Hepatic stellate cell (primary cell): ENCODE results near the gene LUZP2.

ENCODE experiments used
- DNase-seq: peaks from one replicate; pipeline ENCODE4 v3.0.0; 2011; ENCODE audit warnings: low spot score

Gene LUZP2

DNA sequence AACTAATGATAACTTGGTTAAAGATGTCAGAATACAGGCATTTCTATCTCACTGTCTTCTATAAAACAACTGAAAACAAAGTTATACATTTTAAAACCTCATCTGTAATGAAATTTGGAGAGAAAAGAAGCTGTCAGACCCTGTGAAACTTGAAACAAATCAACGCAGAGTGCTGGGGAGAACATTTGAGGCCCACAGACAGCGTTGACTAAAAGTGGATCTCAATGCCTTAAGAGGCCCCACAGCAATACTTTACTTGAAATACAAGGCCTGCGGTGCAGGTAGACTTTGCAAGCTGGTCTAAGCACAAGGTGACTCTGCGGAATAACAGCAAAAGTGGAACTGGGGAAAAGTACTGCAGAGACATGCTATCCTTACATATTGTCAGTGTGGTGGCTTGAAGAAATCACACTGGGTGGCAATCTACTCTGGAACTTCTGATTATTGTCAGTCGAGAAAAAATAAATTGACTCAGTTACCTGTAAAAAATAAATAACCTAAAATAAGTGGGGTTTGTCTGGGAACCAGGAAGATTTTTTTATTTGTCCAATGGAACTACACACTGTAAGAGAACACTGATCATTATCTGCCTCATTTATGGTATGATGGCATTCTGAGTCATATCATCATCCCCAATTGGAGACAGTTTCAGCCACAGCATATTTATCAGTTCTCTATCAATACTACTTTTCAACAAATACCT lies 138.9 kb downstream of the LUZP2 start:
- no peak for DNase-seq

DNA sequence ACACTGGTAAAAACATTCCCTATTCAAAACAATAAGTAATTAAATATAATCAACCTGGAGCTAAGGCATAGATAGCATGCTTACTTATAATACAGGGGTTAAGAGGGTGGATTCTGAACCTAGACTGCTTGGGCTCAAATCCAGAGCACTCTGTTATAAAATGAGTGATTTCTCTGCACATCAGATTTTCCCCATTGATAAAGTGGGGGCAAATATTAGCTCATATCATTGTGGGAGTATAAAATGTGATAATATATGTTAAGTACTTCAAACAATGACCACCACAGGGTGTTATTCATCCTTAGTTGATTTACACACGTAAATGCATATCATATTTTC lies 139.4 kb downstream of the LUZP2 start:
- DNase-seq: no peak

DNA sequence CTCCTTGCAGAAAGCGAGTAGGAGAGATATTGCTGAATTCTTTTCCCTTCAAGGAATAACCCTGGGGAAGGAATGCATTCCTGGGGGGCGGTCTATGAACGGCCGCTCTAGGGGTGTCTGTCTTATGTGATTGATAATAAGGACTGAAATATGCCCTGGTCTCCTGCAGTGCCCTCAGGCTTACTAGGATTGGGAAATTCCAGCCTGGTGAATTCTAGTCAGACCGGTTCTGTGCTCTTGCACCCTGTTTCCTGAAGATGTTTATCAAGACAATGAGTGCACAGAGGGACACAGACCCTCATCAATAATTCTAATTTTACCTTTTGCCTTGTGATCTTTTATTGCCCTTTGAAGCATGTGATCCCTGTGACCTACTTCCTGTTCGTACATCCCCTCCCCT lies 140.7 kb downstream of the LUZP2 start:
- DNase-seq: no peak

DNA sequence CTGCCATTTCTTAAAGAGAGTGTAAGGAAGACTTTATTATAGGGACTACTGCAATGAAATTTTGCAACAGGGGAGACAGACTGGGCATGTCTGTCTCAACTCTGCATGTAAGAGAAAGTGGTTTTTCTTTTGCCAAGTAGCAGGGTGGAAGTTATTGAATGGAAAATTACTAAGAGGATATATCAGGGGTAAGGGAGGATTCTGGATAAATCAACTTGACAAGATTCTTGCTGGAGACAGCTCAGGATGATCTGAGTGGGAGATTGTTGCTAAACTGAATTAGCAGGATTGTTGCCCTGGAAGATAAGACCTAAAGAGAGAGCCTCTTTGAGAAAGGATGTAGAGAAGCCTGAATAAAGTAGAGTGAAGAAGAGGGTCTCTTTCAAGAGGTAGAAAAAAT lies 145.8 kb downstream of the LUZP2 start:
- DNase-seq: no peak

DNA sequence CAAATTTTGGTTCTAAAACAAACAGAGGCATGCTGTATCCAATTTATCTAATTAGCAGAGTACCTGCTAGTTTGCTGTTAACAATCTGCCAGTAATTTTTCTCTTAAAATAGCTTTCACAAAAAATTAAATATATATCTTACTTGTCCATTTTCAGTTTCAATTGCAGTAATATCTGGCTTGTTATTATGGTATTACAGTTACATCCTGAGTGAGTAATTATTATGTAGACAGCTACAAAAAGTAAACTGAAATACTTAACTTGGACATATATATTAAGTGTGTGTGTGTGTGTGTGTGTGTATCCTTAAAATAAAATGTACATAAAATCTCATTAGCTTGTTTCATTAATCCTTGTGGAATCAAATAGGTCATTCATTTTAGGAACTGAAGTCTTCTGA lies 148.7 kb downstream of the LUZP2 start:
- no peak for DNase-seq

DNA sequence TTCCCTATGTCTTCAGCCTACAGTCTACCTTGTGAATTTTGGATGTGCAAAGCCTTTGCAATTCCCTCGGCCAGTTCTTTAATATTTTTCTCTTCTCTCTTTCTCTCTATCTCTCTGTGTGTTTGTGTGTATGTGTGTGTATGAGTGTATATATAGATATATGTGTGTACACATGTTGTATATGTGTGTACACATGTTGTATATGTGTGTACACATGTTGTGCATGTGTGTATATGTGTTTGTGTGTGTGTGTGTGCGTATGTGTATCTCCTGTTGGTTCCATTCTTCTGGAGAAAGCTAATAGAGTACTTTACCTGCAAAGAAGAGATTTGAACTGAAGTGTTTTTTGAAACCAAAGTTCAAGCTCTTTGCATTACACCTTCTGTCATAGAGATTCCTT lies 155.0 kb downstream of the LUZP2 start:
- DNase-seq: no peak

DNA sequence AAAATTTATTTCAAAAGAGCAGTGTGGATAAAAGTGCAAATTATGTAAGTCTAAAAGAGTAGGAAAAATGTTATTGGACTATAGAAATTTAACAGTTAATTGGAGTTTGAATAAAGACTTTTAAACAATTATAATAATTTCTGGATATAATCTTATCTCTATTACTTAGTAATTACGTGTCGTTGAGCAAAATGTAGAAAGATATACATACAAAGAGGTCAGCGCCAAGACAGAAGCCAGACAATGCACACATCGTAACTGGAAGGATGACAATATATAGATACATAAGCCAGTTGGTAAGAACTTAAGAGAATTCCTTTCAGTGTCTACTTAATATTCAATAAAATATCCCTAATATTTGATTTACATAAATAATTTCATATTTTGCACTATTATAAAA lies 157.0 kb downstream of the LUZP2 start:
- no peak for DNase-seq

DNA sequence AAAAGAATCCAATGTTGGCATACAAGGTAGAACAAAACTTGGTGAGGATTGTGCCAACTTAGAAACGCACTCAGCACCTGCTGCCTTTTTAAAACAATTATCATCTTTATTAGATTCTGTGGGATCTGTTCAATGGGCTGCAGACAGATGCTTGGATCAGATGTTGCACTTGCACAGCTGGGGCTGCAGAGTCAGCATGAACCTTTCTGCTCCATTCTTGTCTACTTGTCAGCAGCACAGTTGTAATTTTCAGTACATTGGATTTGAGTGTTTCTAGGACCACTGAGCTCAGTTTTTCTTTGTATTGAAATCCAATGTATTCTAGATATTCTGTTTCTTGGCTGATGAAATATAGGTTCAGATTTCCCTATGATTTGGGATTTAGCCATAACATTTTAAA lies 164.5 kb downstream of the LUZP2 start:
- DNase-seq: no peak

DNA sequence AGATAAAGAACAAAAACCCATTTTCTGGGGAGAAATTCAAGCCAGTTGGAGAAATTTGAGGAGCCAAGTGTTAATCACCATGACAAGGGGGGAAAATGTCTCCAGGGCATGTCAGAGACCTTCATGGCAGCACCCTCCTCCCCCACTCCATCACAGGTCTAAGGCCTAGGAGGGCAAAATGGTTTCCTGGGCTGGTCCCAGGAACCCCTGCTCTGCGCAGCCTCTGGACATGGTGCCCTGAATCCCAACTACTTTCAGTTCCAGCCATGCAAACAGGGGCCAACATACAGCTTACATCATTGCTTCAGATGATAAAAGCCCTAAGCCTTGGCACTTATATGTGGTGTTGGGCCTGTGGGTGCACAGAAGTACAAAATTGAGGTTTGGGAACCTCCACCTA lies 167.5 kb downstream of the LUZP2 start:
- DNase-seq: no peak

DNA sequence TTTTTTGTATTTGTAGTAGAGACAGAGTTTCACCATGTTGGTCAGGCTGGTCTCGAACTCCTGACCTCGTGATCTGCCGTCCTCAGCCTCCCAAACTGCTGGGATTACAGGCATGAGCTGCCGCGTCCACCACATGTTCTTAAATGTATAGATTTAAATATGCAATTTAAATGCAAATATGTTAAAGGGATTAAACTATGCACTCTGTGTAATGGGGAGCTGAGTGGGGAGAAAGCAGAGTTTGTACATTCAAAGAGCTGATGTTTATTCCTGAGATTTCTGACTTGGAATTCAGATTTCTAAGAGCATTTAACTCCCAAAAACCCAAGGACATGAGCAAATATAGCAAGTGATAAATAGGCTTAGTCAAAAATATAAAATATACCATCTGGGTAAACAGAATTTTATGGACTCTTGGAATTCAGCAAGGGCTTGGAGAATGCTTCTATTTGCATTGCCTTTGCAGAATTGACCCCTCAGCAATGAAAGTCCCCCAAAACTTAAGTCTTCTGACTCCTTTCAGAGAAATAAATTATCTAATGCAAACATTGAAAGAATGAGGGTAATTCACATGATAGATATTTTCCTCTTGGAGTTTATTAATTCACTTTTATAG lies 170.6 kb downstream of the LUZP2 start:
- DNase-seq: no peak

DNA sequence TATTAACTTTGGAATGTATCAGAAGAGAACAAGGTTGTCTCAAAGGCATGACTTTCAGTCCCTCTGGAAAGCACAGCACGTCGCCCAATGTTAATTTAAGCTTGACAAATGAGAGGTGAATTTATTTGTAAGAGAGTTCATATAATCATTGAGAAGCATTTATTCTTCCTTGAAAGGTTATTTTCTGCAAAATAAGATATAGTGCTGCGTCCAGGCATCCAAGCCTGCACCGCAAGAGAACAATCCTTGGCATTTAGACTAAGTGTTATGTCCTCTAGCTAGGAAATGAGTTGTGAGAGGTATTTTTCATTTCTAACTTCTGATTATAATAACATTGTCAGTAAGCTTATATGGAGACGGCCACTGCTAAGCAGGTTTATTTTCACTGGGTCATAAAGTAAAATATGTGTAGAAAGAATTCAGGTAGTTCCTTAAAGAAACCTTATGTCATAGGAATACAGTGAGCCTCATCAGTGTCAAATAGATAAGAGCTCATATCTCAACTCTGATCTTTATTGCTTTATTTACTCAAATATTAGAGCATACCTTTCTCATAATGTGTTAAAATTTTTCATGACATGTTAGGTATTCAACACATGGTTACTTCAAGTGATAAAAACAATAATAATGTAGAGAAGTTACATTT lies 182.0 kb downstream of the LUZP2 start:
- no peak for DNase-seq

DNA sequence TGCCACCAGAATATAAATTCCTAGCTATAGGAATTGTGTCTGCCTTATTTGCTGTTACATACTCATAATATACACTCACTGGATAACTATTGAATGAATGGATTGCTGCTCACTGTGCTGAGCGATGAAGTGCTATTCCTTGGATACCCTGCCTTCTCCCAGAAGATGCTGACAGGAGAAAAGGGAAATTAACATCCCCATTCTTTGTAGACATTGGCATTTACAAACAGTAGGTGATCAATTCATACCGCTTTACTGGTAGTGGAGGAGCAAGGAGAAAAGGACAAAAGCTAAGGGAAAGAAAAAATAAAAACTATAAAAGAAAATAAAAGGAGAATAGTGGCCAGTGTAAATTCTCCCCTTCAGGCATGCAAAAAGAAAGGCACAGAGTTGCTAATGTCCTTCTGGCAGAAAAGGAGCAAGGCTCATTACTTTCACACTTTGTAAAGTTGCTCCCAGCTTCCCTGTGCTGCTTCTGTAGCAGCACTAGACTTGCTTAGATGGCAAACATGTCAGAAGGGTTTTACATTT lies 183.0 kb downstream of the LUZP2 start:
- DNase-seq: no peak

DNA sequence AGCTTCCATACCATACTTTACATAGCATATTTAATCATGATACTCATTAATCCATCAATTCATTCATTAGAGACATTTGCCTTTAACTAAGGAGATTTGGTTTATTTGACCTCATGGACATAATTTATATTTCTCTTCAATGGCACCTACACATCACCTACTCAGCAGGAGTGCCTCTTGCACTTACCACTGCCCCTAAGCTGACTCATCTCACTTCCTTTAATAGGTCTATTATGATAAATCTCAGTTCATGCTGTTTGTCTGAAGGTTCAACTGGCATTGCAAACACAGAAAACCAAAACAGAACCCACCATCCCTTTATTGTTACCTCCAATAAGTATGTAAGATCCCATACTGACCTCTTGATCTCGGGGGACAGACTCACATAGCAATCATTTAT lies 186.7 kb downstream of the LUZP2 start:
- DNase-seq: no peak

DNA sequence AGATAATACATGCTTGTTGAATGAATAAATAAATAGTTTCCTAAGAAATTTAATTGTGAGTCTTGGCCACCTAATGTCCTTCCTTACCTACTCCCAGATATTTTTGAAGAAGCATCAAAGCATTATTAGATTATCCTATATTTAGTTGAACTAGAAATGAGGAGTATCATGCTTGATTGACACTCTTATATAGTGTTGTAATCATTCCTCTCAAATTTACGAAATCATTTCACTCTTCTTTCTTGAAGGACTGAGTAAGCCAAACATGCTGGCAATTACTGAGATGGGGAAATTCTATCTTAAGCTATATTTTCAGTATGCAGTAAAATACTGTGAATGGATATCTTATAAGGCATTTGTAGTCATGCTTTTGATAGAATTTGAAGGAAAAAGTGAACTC lies 189.0 kb downstream of the LUZP2 start:
- no peak for DNase-seq

DNA sequence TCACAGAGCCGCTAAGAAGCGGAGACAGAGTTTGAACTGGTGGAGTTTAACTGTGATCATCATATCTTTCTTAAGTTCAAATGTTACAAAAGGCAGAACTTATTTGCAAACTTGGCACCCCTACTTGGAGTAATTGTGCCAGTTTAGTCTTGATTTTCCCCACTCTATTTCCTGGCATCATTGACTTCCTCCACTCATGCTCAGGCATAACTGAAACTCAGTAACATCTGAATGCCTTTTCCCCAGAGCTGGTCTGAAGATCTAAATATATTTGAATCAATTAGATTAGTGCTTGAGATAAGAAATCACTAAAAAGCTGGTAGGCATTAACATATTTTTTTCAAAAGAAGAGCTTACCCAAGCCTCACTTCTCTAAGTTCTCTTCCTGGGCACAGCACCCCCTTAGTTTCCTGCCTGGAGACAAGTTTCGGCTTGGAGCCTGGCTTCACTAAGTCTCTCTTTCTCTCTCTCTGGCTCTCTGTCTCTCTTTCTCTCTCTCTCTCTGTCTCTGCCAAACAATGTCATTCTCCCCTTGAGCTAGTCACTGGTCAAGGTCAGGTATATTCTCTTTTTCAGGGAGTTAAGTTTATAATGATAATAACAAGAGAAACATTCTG lies 190.8 kb downstream of the LUZP2 start:
- DNase-seq: no peak

DNA sequence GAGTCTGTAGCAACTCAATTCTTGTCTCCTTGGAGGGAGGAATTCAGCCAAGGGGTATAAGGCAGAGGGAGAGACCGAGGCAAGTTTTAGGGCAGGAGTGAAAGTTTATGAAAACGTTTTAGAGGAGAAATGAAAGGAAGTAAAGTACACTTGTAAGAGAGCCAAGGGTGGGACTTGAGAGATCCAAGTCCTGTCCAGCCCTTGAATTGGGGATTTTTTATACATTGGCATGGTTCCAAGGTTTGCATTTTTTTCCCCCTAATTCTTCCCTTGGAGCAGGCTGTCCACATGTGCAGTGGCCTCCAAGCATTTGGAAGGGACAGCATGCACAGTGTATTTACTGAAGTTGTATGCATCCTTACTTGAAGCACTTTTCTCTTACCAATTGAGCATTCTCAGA lies 192.1 kb downstream of the LUZP2 start:
- no peak for DNase-seq

DNA sequence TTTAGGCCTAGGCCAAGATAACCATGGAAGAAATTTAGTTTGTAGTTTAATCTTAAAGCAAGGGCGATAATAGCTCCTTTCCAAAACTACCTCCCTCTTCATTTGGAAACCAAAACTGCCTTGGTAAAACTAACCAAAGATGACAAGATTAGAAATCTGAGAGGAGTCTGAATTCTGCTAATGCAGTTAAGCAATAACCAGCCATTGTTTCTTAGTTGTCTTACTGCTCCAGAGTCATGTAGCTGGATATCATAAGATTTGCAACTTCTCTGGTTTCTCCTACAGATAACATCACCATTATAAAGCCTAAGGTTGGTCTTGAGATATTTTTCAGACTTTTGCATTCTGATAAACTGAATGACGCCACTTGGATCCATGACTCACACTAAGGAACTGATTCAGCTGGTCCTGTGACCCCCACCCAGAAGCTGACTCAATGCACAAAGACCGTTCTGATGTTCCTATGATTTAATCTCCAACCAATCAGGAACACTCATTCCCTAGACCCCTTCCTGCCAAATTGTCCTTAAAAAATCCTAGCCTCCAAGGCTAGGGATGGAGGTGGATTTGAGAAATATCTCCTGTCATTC lies 200.8 kb downstream of the LUZP2 start:
- no peak for DNase-seq

DNA sequence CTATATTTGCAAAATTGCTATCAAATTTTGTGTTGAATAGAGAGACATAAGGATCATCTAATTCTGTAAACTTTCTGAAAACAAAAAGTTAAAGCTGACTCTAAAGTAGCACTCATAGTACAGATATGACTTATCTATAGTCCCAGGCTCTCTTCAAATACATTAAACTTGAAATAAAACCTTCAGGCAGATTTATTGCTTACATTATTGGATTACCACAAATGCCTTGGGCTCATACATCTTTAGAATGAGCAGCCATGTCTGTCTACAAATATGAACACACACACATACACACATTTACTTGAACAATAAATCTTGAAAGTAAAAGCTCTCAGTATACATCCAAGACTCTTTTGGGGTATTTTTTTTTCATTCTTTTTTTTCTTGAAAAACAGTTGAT lies 207.9 kb downstream of the LUZP2 start:
- DNase-seq: no peak

DNA sequence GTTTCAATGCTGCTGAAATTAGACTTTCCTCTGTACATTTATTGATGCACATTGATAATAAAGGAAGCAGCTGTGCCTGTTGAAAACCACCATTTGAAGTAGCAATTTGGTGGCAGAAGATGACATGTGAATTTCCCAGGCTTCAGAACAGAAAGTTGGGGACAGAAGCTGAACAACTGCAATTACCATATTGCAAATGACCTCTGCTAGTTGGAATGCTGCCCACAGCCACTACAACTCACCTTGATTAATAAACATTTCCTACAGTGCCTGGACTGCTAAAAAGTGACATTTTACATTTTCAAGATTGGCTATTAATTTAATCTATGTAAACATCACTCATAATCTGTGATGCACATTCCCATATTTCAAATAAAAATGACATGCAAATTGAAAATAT lies 208.6 kb downstream of the LUZP2 start:
- no peak for DNase-seq

DNA sequence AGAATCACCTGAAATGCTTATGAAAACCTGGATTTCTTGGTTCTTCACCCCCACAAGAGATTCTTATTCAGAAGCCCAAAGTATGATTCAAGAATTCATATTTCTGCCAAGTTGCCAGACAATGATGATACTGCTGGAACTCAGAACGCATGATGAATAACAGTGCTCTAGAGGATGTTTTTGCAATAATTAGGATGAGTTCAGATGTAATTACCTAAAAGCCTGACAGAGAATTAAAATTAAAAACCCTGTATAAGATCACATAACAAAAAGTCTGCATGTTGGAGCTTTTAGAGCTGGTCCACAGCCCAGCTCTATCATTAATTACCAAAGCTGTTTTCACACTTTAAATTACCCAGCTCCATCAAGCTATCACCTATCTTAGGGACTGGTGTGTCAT lies 211.8 kb downstream of the LUZP2 start:
- DNase-seq: no peak

DNA sequence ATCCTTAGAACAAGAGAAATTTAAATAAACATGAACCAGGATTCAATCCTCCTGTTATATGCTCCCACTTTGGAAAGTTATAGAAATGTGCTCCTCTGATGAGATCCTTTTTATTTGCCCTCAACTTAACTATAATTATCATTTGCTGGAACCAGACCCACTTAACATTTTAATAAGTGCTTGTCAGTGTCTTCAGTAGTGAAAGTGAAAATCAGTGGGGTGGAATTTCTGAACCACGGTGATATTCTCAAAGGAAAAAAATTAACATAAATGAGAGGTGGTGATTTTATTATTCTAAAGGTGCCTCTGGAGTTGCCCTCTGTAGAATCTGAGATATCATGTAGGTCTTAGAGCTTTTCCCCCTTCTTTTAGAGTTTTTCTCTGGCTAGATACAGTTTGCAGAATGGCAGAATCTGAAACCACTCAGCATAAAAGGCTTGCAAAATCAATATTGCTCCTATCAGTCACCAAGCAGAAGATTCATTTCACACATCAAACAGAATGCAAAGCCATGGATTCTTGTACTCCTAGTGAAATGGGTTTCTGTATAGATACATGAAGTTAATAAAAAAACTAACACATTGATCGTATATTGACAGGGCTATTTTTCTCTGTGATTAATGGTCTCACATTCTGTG lies 213.2 kb downstream of the LUZP2 start:
- no peak for DNase-seq

DNA sequence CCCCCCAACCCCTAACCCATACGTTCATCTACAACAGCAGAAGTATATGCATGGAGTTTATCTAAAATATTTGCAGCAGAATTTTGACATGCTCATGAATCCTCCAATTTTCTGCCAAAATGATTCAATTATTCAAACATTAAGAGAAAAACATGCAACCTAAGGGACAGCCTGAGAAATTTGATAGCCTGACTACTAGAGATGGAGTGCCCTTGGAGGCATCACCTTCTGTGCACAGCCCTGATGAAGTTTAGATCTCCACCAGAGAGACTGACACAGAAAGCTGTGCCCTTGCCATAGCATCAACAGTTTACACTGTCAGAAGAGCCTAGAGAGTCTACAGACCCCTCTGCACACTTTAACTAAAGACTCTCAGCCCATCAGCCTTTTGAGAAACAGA lies 217.7 kb downstream of the LUZP2 start:
- DNase-seq: no peak
